GM03348 (cell line): Measurements from ENCODE around the gene SYNPO2.
"Not testable (repeated sequence)": the region's sequence is repeated elsewhere in the genome, so short reads cannot be mapped to it uniquely, and the experiment has no call there.

Experiments used
- DNase-seq: peaks from one replicate; pipeline ENCODE4 v3.0.0; 2012; ENCODE audit warnings: low spot score

Gene SYNPO2

GRCh38 chr4:119000400-119000799, 111.7 kb downstream of the SYNPO2 start:
- DNase-seq, result no peak

GRCh38 chr4:119002476-119002875, 113.8 kb downstream of the SYNPO2 start:
- no peak for DNase-seq

GRCh38 chr4:119003001-119003400, 114.3 kb downstream of the SYNPO2 start:
- not testable (repeated sequence) for DNase-seq

- no peak for DNase-seq
Measured at GRCh38 chr4:119005928-119006460, 117.3 kb downstream of the SYNPO2 start.

GRCh38 chr4:119008761-119009160, 120.1 kb downstream of the SYNPO2 start:
- DNase-seq, result no peak

GRCh38 chr4:119010221-119010620, 121.6 kb downstream of the SYNPO2 start:
- DNase-seq, result not testable (repeated sequence)

GRCh38 chr4:119010909-119011606, 122.4 kb downstream of the SYNPO2 start:
- no peak for DNase-seq

GRCh38 chr4:119011607-119011988, 122.9 kb downstream of the SYNPO2 start:
- no peak for DNase-seq

GRCh38 chr4:119014658-119015057, 126.0 kb downstream of the SYNPO2 start:
- no peak for DNase-seq

GRCh38 chr4:119016636-119017035, 128.0 kb downstream of the SYNPO2 start:
- DNase-seq, result peak; percentile 71

- DNase-seq, result no peak
Measured at GRCh38 chr4:119017636-119018035, 129.0 kb downstream of the SYNPO2 start.

GRCh38 chr4:119020158-119020557, 131.5 kb downstream of the SYNPO2 start:
- DNase-seq, result no peak

- not testable (repeated sequence) for DNase-seq
Measured at GRCh38 chr4:119022520-119022919, 133.9 kb downstream of the SYNPO2 start.

- DNase-seq, result no peak
Measured at GRCh38 chr4:119024102-119024501, 135.4 kb downstream of the SYNPO2 start.

- peak; percentile 33 for DNase-seq
Measured at GRCh38 chr4:119025420-119025819, 136.8 kb downstream of the SYNPO2 start.

GRCh38 chr4:119025916-119026661, 137.4 kb downstream of the SYNPO2 start:
- peak; percentile 64 for DNase-seq

- peak; percentile 68 for DNase-seq
Measured at GRCh38 chr4:119026662-119027444, 138.2 kb downstream of the SYNPO2 start.

- no peak for DNase-seq
Measured at GRCh38 chr4:119027811-119028210, 139.2 kb downstream of the SYNPO2 start.

GRCh38 chr4:119028296-119028695, 139.6 kb downstream of the SYNPO2 start:
- no peak for DNase-seq

- no peak for DNase-seq
Measured at GRCh38 chr4:119029847-119030535, 141.3 kb downstream of the SYNPO2 start.

- no peak for DNase-seq
Measured at GRCh38 chr4:119030536-119030890, 141.9 kb downstream of the SYNPO2 start.

GRCh38 chr4:119031218-119031617, 142.6 kb downstream of the SYNPO2 start:
- DNase-seq, result no peak
